Nephron progenitor cell (in vitro differentiated cells): ENCODE data around the gene IZUMO2.

ENCODE experiments used
- DNase-seq: peaks from one replicate; pipeline ENCODE4 v3.0.0; 2021
- H3K27ac Mint-ChIP-seq: 2 replicates; pipeline ENCODE4 v1.8.0; 2021; ENCODE audit warnings: mild to moderate bottlenecking, moderate library complexity, mixed read lengths
- H3K27me3 Mint-ChIP-seq: 2 replicates; pipeline ENCODE4 v1.8.0; 2021; ENCODE audit warnings: mild to moderate bottlenecking, low read depth, mixed read lengths; ENCODE audit not compliant: poor library complexity
- H3K36me3 Mint-ChIP-seq: 2 replicates; pipeline ENCODE4 v1.8.0; 2021; ENCODE audit warnings: low read depth, mixed read lengths
- H3K4me1 Mint-ChIP-seq: 2 replicates; pipeline ENCODE4 v1.8.0; 2021; ENCODE audit warnings: mixed read lengths
- H3K4me3 Mint-ChIP-seq: 2 replicates; pipeline ENCODE4 v1.8.0; 2021; ENCODE audit warnings: mild to moderate bottlenecking, moderate library complexity, mixed read lengths
- H3K9me3 Mint-ChIP-seq: 2 replicates; pipeline ENCODE4 v1.8.0; 2021; ENCODE audit warnings: mild to moderate bottlenecking, moderate library complexity, mixed read lengths
- CTCF ChIP-seq: fragments of 200-600 bp; sonication (generic); IDR thresholded peaks from 2 replicates; pipeline ENCODE4 v1.5.0; 2021; ENCODE audit warnings: antibody characterized with exemption

The IZUMO2 gene

GRCh38 chr19:50173127-50173526, 10.0 kb upstream of the IZUMO2 start:
- peaks cover 12% of the 10 kb centered on the region for H3K27me3 Mint-ChIP-seq
- H3K9me3 Mint-ChIP-seq = no peaks in the 10 kb centered on the region
- peaks cover 15% of the 10 kb centered on the region for H3K4me1 Mint-ChIP-seq
- no peak overlapping the region for H3K4me3 Mint-ChIP-seq
- peak overlapping the region; percentile 56 for H3K27ac Mint-ChIP-seq
- no peak for TF ChIP-seq CTCF
- no peaks in the 10 kb centered on the region for H3K36me3 Mint-ChIP-seq
- no peak for DNase-seq

GRCh38 chr19:50172726-50173125, 9.6 kb upstream of the IZUMO2 start:
- H3K27me3 Mint-ChIP-seq = peaks cover 12% of the 10 kb centered on the region
- H3K4me3 Mint-ChIP-seq = no peak overlapping the region
- no peak for TF ChIP-seq CTCF
- H3K36me3 Mint-ChIP-seq = no peaks in the 10 kb centered on the region
- no peak for DNase-seq
- H3K27ac Mint-ChIP-seq = no peak overlapping the region
- no peaks in the 10 kb centered on the region for H3K9me3 Mint-ChIP-seq
- peaks cover 14% of the 10 kb centered on the region for H3K4me1 Mint-ChIP-seq

GRCh38 chr19:50171752-50172151, 8.7 kb upstream of the IZUMO2 start:
- Mint-ChIP-seq H3K9me3 (no peaks in the 10 kb centered on the region), H3K4me1 (peaks cover 22% of the 10 kb centered on the region), H3K27ac (no peak overlapping the region), H3K36me3 (no peaks in the 10 kb centered on the region), H3K4me3 (no peak overlapping the region), H3K27me3 (peaks cover 16% of the 10 kb centered on the region)
- TF ChIP-seq CTCF = no peak
- no peak for DNase-seq

- Mint-ChIP-seq H3K36me3 (no peaks in the 10 kb centered on the region), H3K4me1 (peaks cover 25% of the 10 kb centered on the region), H3K27ac (peak overlapping the region; percentile 27), H3K9me3 (peaks cover 3% of the 10 kb centered on the region), H3K27me3 (peaks cover 21% of the 10 kb centered on the region), H3K4me3 (no peak overlapping the region)
- peak; percentile 54 for DNase-seq
- no peak for TF ChIP-seq CTCF
Measured at GRCh38 chr19:50167314-50167721, 4.2 kb upstream of the IZUMO2 start.

- Mint-ChIP-seq H3K4me3 (no peak overlapping the region), H3K27me3 (peaks cover 53% of the 10 kb centered on the region), H3K9me3 (peaks cover 11% of the 10 kb centered on the region), H3K4me1 (no peaks in the 10 kb centered on the region), H3K27ac (no peak overlapping the region), H3K36me3 (no peaks in the 10 kb centered on the region)
- DNase-seq = no peak
- TF ChIP-seq CTCF = no peak
Measured at GRCh38 chr19:50159078-50159477, 4.0 kb downstream of the IZUMO2 start.

- Mint-ChIP-seq H3K36me3 (no peaks in the 10 kb centered on the region), H3K4me1 (no peaks in the 10 kb centered on the region), H3K9me3 (peaks cover 11% of the 10 kb centered on the region), H3K4me3 (no peak overlapping the region), H3K27me3 (peaks cover 57% of the 10 kb centered on the region), H3K27ac (no peak overlapping the region)
- no peak for DNase-seq
- no peak for TF ChIP-seq CTCF
Measured at GRCh38 chr19:50158577-50158976, 4.5 kb downstream of the IZUMO2 start.
